Right lobe of liver (tissue), 4 donors: ENCODE results near the gene CACNA1C.

Experiments used
- CTCF ChIP-seq, 4 donors: fragments of 200-600 bp in 3 of 4; fragments of 450-650 bp in 1 of 4; IDR thresholded peaks; one replicate each; pipeline versions ENCODE4 v1.5.1 to v1.8.0; 2016 to 2022; ENCODE audit warnings: antibody characterized with exemption in 4 of 4, mild to moderate bottlenecking in 2 of 4
- POLR2A ChIP-seq: fragments of 450-650 bp; IDR thresholded peaks from one replicate; pipeline ENCODE4 v1.6.1; 2017; ENCODE audit warnings: antibody characterized with exemption, mild to moderate bottlenecking
- donor health status: DM: no; HTN: no; CAD: no.
- donor health status: DM: no; HTN: no; CAD: no.
- donor health status: DM: no; HTN: yes; CAD: no.

GRCh38 chr12:2650261-2651067 lies 597.7 kb downstream of the CACNA1C start:
- TF ChIP-seq POLR2A = no peak
- no peak for TF ChIP-seq CTCF (IDR thresholded peaks at IDR 0.05)
